GM21526 (cell line): Measurements from ENCODE around the gene TFPI.
"Not testable (repeated sequence)": the region's sequence is repeated elsewhere in the genome, so short reads cannot be mapped to it uniquely, and the experiment has no call there.

Experiments used
- ATAC-seq: cut with Tn5 transposase; IDR thresholded peaks from one replicate; pipeline ENCODE4 v1.9.1; 2021; ENCODE audit warnings: moderate library complexity; ENCODE audit not compliant: unreplicated experiment, low FRiP score

The TFPI gene

GRCh38 chr2:187529977-187530721 lies 24.1 kb downstream of the TFPI start:
- ATAC-seq: no peak

- ATAC-seq: no peak
These were observed 24.8 kb downstream of the TFPI start for GRCh38 chr2:187529248-187529976.

GRCh38 chr2:187528042-187528441 lies 26.2 kb downstream of the TFPI start:
- ATAC-seq: no peak

- ATAC-seq: no peak
These were observed 27.0 kb downstream of the TFPI start for GRCh38 chr2:187527262-187527661.

- ATAC-seq: no peak
These were observed 27.4 kb downstream of the TFPI start for GRCh38 chr2:187526792-187527191.

GRCh38 chr2:187525163-187525900 lies 28.9 kb downstream of the TFPI start:
- no peak for ATAC-seq

- no peak for ATAC-seq
These were observed 30.9 kb downstream of the TFPI start for GRCh38 chr2:187523325-187523724.

GRCh38 chr2:187520121-187520624 lies 34.1 kb downstream of the TFPI start:
- no peak for ATAC-seq

- ATAC-seq: no peak
These were observed 34.7 kb downstream of the TFPI start for GRCh38 chr2:187519419-187520120.

- ATAC-seq: not testable (repeated sequence)
These were observed 36.4 kb downstream of the TFPI start for GRCh38 chr2:187517750-187518361.

GRCh38 chr2:187516630-187517510 lies 37.4 kb downstream of the TFPI start:
- ATAC-seq: not testable (repeated sequence)

- ATAC-seq: no peak
These were observed 39.3 kb downstream of the TFPI start for GRCh38 chr2:187514930-187515329.

GRCh38 chr2:187514235-187514829 lies 39.9 kb downstream of the TFPI start:
- not testable (repeated sequence) for ATAC-seq

GRCh38 chr2:187513460-187514234 lies 40.6 kb downstream of the TFPI start:
- not testable (repeated sequence) for ATAC-seq

- no peak for ATAC-seq
These were observed 42.6 kb downstream of the TFPI start for GRCh38 chr2:187511356-187512315.

- ATAC-seq: not testable (repeated sequence)
These were observed 43.5 kb downstream of the TFPI start for GRCh38 chr2:187510419-187511355.
